Endothelial cell of umbilical vein (primary cell): Measurements from ENCODE around the gene KMT5C.

Source experiments
- EZH2 ChIP-seq: IDR thresholded peaks from 2 replicates; pipeline ENCODE4 v1.6.1; 2012; ENCODE audit warnings: borderline replicate concordance, low read depth, mild to moderate bottlenecking, moderate library complexity, low read length, inconsistent platforms; ENCODE audit not compliant: severe bottlenecking
- GATA2 ChIP-seq: IDR thresholded peaks from 2 replicates; pipeline ENCODE4 v1.7.0; 2011; ENCODE audit warnings: low read depth, mild to moderate bottlenecking, moderate library complexity, mixed read lengths, low read length; ENCODE audit not compliant: insufficient read length, insufficient read depth
- JUN ChIP-seq: IDR thresholded peaks from 2 replicates; pipeline ENCODE4 v1.6.1; 2011; ENCODE audit warnings: borderline replicate concordance, low read depth; ENCODE audit not compliant: insufficient read length, insufficient read depth
- MAX ChIP-seq: IDR thresholded peaks from 2 replicates; pipeline ENCODE4 v1.6.1; 2011; ENCODE audit not compliant: insufficient read depth, insufficient read length
- POLR2A ChIP-seq: IDR thresholded peaks from 2 replicates; pipeline ENCODE4 v1.6.1; 2012; ENCODE audit warnings: low read depth, mild to moderate bottlenecking, control low read depth, low read length
- POLR2AphosphoS5 ChIP-seq: IDR thresholded peaks from 2 replicates; pipeline ENCODE4 v1.6.1; 2012; ENCODE audit warnings: low read depth, mild to moderate bottlenecking, control low read depth, low read length, moderate library complexity; ENCODE audit not compliant: insufficient read depth
- TF ChIP-seq, protein P1 (sequence below), 2 donors: IDR thresholded peaks; 1 replicate in 1 of 2; 2 replicates in 1 of 2; pipeline ENCODE4 v1.5.1; 2011; ENCODE audit warnings: low read length in 2 of 2, mild to moderate bottlenecking in 2 of 2, moderate library complexity in 2 of 2, control low read depth in 1 of 2, inconsistent platforms in 1 of 2, low read depth in 1 of 2; ENCODE audit not compliant: insufficient read depth in 1 of 2; ENCODE audit errors: extremely low read depth in 1 of 2

- no peak for TF ChIP-seq POLR2A
- TF ChIP-seq, protein P1, sequence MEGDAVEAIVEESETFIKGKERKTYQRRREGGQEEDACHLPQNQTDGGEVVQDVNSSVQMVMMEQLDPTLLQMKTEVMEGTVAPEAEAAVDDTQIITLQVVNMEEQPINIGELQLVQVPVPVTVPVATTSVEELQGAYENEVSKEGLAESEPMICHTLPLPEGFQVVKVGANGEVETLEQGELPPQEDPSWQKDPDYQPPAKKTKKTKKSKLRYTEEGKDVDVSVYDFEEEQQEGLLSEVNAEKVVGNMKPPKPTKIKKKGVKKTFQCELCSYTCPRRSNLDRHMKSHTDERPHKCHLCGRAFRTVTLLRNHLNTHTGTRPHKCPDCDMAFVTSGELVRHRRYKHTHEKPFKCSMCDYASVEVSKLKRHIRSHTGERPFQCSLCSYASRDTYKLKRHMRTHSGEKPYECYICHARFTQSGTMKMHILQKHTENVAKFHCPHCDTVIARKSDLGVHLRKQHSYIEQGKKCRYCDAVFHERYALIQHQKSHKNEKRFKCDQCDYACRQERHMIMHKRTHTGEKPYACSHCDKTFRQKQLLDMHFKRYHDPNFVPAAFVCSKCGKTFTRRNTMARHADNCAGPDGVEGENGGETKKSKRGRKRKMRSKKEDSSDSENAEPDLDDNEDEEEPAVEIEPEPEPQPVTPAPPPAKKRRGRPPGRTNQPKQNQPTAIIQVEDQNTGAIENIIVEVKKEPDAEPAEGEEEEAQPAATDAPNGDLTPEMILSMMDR (IDR thresholded peaks at IDR 0.05; ENCODE audit: extremely low read depth in 1 of 2, insufficient read depth in 1 of 2, low read depth in 1 of 2, low read length in 2 of 2) = no peak
- no peak for TF ChIP-seq EZH2
- TF ChIP-seq POLR2AphosphoS5 = no peak
- no peak for TF ChIP-seq MAX
- TF ChIP-seq GATA2 = no peak
- TF ChIP-seq JUN = no peak
These were observed 7.2 kb downstream of the KMT5C start for GRCh38 chr19:55346725-55347441.
